ENCODE results near the gene OVOL2.

Gene OVOL2

DNA sequence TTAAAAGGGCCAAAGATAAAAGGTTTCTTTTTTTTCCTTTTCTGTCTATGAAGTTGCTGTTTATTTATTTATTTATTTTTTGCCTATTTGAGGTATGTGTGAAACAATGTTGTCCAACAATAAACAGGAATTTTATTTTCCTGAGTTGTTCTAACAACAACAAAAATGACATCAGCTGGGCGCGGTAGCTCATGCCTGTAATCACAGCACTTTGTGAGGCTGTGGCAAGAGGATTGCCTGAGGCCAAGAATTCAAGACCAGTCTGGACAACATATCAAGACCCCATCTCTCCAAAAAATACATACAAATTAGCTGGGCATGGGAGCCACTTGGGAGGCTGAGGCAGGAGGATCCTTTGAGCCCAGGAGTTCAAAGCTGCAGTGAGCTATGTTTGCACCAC lies 44.8 kb downstream of the OVOL2 start:
- DNase-seq (ENCODE audit: low spot score) = no peak

DNA sequence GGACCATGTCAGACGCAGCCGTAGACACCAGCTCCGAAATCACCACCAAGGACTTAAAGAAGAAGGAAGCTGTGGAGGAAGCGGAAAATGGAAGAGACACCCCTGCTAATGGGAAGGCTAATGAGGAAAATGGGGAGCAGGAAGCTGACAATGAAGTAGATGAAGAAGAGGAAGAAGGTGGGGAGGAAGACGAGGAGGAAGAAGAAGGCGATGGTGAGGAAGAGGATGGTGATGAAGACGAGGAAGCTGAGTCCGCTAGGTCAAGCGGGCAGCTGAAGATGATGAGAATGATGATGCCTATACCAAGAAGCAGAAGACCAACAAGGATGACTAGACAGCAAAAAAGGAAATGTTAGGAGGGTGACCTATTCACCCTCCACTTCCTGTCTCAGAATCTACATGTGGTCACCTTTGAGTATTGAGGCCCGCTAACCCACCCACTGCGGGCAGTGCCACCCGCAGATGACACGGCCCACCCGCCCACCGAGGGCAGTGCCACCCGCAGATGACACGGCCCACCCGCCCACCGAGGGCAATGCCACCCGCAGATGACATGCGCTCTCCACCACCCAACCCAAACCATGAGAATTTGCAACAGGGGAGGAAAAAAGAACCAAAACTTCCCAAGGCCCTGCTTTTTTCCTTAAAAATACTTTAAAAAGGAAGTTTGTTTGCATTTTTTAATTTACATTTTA lies 45.6 kb downstream of the OVOL2 start:
- DNase-seq (ENCODE audit: low spot score) = no peak

DNA sequence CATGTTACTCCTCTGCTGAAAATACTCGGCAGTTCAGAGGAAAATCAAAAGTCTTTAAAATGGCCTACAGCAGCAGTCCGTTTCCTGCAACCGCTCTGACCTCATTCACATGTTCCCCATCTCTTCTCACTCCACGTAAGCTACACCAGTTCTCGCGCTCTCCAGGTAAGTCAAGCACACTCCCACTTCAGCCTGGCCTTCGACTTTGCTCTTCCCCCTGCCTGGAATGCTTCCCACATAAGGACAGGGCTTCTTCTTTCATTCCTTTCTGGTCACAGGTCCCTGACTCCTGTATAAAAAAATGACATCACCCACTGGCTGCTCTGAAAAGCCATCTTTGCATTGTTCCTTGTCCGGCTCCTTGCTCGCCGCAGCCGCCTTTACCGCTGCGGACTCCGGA lies 46.2 kb downstream of the OVOL2 start:
- DNase-seq (ENCODE audit: low spot score) = no peak

DNA sequence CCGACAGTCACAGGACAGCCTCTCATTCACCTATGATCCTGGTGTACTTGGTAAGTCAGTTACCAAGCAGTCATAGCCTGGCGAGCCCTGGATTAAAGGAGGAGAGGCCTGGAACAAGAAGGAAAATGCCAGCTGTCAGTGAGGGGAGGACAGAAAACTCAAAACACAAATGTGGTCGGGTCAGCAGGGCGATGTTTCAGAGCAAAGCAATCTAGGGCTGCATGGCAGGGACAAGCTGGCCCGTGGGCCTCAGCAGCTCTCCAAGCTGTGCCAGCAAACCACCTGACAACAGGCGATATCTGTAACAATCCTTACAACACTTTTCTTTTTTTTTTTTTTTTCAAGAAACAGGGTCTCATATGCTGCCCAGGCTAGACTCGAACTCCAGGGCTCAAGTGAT lies 48.6 kb downstream of the OVOL2 start:
- no peak for DNase-seq (ENCODE audit: low spot score)

DNA sequence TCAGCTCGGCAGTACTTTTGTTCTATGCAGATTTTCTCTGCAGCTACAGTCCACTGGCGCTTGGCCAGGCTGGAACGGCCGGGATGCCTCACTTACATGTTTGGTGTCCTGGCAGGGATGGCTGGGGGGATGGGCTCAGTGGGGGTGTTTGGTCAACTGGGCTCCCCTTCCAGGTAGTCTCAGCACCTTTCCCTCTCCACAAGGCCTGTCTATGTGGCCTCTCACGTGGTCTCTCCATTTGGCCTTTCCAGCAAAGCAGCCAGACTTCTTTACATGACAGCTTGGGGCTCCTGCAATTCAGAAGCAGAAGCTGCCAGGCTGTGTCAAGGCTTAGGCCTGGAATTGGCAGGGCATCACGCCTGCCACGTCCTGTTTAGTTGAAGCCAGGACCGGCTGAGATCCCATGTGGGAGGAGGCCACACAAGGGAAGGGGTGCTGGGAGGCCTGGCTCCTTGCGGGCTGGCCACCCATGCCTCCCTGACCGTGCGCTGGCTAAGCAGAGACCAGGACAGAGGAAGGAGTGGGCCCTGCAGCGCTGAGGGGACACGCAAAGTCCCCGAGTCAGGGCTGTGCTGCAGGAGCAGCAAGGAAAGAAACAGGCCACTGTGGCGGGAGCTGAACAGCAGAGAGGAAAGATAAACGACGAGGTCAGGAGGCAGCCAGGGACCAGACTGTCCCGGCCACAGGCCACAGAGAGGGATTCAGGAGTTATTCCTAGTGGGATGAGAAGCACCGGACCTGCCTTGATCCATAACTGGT lies 50.0 kb downstream of the OVOL2 start:
- DNase-seq (ENCODE audit: low spot score) = no peak

DNA sequence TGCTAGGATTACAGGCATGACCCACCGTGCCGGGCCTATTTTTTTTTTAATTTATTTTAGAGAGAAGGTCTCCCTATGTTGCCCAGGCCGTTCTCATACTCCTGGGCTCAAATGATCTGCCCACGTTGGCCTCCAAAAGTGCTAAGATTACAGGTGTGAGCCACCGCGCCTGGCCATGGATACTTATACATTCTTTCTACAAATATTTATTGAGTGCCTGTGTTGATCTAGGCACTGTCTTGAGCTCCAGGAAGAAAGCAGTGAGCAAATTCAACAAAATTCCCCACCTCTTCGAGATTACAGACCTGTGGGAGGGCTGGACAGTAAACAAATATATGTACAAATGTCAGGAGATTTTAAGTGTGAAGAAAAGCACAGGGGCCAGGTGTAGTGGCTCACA lies 51.0 kb downstream of the OVOL2 start:
- DNase-seq (ENCODE audit: low spot score) = no peak

DNA sequence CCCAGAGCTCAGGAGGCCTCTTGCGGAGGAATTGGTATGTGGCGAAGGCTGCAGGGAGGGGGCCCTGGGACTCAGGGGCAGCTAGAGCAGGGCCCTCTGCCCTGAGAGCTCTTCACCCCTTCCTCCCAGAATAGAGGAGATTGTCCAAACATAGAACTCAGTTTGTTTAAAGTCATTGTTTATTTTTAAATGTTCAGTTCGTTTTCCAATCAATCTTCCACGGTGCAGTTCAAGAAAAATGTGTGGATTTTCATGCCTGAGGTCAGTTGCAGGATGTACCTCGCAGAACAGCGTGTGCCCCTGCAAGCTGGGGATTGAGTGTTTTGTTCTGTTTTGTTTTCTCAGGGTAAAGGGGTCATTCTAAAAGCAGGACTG lies 51.7 kb downstream of the OVOL2 start:
- DNase-seq (ENCODE audit: low spot score) = no peak

DNA sequence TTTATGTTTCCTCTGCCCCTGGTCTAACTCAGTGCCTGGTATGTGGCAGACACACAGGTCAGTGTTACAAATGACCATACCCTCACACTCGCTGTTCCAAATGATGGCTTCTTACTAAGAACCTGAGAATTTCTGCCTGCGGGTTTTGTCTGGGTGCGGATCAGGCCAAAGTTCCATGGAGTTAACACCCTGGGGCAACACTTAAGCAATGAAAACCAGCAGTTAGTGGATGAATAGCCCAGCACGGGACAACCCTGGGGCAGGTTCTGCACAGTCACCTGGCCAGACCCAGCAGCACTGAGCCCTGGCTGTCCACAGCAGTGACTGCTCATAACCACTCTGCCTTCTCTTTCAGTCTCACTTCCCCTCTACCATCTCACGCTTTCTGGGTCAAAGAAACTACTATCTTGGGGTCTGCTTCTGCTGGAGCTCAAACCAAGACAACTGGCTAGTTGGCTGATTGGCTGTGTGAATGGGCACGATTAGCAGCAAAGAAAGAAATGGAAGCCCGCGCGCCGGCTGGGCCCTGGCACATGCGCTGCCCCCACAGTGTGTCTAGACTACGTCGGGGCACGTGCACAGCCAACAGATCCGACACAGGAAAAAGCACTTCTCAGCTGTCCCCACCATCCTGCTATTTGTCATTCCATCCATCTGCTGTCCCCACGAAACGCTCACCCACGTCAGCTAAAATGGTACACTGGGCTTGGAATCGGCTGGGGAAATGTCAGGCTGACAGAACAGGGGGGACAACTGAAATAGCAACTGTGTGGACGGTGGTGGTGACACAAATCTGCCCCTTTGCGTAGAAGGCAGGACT lies 52.3 kb downstream of the OVOL2 start:
- no peak for DNase-seq (ENCODE audit: low spot score)

DNA sequence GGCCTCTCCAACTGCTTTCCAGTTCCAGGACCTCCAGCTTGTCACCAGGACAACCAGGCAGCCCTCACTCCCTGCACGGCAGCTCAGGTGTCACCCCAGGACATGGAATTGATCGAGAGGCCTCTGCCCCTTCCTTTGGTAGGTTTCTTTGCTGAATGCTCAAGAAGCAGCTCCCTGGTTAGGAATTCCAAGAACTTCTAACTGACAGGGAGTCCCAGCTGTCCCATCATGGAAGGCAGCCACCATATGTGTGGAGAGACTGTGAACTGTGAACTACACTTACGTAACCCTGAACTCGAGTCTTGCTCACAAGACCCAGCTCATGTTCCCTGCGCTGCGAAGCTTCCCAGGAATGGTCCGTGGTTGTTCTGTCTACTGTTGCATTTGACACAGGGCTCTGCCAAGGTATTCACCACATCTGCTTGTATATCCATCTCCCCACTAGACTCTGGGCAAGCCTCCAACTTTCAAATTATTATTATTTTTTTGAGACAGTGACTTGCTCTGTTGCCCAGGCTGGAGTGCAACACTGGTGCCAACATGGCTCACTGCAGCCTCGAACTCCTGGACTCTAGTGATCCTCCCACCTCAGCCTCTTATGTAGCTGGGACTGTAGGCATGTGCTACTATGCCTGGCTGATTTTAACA lies 53.2 kb downstream of the OVOL2 start:
- DNase-seq (ENCODE audit: low spot score) = no peak

DNA sequence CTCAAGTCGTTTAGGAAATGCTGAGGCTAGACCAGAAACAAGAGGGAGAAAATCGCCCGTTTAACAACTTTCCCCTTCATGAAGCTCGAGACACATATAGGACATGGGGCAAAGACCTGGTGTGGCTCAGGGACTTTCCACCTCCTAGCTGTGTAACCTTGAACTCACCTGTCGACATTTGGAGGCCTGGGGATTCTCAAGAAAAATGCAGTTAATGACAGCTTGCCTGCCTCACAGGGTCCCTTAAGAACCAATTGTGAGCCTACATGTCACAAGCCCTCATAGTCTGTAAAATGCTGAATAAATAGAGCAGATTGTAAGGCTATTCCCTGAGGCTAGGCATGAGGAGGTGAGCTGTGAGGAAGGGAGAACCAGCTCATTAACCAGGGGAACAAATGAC lies 53.8 kb downstream of the OVOL2 start:
- DNase-seq (ENCODE audit: low spot score) = no peak

DNA sequence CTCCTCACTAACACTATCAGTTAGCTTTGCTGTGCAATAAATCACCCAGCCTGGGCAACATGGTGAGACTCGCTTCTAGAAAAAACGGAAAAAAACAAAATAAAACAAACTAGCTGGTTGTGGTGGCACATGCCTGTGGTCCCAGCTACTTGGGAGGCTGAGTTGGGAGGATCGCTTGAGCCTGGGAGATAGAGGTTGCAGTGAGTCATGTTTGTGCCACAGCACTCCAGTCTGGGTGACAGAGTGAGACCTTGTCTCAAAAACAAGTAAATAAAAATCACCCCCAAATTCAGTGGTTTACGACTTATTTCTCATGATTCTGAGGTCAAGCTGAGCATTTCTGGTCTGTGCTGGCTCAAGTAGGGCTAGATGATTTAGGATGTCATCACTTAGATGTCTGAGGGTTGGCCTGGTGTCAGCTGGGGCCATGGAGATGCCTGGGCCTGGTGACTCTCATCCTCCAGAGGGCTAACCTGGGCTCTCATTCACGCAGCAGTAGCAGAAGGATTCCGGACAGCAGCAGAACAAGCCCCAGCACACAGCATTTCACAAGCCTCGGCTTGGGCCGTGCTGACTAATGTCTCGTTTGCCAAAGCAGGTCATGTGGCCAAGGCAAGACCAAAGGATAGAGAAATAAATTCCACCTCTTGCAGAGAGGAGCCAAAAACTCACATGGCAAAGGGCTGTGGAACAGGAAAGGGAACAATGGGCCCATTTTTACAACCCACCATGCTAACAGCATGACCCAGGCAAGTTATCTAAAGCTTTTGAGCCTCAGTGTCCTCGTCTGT lies 56.4 kb downstream of the OVOL2 start:
- DNase-seq (ENCODE audit: low spot score) = peak; percentile 91

DNA sequence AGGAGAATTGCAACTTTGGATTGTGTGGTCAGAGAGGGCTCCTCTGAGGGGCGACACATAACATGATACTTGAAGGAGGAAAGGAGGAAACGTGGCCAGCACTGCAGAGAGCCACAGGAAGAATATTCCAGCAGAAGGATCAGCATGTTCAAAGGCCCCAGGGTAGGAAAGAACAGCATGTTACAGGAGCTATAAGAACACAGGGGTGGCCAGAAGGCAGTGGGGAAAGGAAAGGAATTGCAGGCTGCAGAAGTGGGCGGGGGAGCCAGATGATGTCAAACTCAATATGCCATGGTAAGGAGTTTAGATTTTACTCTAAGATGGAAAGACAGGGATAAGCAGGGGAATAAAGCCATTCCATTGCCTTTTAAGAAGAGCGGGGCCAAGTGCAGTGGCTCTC lies 58.1 kb downstream of the OVOL2 start:
- no peak for DNase-seq (ENCODE audit: low spot score)

DNA sequence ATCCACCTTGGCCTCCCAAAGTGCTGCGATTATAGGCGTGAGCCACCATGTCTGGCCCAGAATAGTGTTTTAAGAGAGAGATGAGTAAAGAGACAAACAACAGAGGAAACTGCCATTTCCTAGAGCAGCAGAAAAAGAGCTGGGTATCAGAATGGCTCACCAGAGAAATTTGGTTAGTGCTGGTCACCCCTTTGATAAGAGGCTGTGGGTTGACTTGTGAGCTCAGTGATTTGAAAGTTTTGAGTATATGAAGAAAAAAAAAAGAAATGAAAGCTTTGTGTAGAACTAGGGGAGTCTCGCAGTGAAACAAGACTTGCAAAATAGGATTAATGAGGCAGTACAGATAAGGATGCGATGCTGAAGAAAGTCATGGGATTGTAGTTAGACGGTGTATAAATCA lies 59.3 kb downstream of the OVOL2 start:
- DNase-seq (ENCODE audit: low spot score) = no peak

DNA sequence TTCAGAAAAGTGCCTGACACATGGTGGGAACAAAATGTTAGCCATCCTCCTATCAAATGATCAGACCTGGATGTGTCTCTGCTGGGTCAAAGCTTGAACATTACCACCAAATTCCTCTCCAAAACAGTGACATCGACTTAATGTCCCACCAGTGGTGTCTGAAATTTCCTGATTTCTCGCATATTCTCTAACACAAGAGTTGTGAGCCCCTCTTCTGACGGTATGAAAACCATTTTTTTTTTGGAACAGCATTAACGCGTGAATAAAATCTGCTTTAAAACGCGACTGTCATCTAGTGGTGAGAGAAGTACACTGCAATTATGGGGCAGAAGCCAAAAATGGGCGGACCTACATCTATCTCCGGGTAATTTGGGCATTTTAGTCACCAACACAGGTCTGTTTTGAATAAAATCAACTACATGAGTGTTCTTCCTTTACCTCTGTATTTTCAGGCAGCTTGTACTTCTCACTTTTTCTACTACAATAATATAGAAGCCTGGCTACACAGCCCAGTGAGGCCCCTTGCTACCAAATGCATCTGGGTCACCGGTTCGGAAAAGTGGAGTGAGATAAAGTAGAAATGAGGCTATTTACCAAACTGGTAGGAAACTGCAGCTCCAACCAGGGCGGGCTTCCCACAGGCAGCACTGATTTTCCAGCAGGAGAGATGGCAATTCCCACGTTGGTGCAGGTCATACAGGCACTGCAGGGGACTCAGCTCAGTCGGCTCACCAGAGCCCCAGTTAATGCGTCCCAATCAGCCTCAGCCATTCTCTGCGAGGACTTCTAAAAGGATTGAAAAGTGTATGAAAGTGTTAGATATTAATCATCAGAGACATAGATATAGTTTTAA lies 61.5 kb downstream of the OVOL2 start:
- peak; percentile 77 for DNase-seq (ENCODE audit: low spot score)

DNA sequence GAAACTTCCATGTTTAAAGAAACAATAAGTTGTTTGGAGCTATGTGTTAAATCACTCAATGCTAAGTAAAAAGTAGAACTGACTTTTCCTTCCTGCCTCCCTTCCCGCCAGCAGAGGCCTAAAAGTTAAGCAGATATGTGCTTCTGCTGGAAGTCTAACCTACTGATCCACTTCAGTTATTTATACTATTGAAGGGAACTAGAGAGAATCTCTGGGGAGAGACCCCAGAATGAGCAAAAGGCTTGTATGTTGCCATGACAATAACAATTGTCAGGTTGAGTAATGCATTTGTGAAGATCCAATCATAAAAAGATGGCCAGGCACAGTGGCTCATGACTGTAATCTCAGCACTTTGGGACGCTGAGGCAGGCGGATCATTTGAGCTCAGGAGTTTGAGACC lies 64.2 kb downstream of the OVOL2 start:
- DNase-seq (ENCODE audit: low spot score) = no peak

DNA sequence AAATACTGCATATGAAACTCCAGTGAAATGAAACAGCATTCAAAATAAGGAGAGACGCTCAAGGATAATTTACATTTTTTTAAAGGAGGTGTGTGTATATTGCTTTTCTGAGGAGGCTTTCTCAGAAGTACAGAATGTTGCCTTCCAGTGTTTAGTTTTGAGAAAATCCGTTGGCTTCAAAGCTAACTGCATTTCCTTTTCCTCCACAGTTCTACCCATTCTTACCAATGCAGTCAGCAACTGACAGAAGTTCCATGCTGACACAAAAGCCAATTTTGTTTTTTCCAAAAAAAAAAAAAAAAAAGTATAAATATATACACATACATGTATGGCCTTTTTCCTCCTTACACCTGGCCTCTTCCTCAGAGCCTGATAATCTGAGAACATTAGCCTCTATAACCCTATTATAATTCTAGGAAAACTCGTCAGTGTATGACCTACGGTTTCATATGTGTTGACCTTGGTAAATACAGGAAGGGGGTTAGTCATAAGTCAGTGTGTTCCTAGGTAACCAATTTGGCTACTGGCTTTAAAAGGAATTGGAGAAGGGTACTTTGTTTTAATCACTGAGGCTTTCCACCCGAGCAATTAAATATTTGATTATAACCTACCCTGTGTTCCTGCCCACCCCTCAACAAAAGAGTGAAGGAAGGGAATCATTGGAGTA lies 64.7 kb downstream of the OVOL2 start:
- DNase-seq (ENCODE audit: low spot score) = no peak

DNA sequence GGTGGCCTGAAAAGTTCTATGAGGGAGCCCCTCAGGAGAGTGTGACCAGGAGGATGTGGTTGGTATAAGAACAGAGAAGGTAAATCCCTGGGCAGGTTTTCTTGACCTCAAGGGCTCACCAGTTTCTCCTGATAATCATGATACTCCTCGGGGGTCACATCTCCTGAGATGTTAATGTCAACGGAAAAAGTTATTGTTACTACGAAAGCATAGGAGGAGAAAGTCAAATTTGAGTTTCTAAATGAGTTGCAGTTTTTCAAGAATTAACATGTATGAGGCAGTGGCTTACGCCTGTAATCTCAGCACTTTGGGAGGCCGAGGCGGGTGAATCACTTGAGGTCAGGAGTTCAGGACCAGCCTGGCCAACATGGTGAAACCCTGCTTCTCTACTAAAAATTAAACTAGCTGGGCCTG lies 65.5 kb downstream of the OVOL2 start:
- no peak for DNase-seq (ENCODE audit: low spot score)

DNA sequence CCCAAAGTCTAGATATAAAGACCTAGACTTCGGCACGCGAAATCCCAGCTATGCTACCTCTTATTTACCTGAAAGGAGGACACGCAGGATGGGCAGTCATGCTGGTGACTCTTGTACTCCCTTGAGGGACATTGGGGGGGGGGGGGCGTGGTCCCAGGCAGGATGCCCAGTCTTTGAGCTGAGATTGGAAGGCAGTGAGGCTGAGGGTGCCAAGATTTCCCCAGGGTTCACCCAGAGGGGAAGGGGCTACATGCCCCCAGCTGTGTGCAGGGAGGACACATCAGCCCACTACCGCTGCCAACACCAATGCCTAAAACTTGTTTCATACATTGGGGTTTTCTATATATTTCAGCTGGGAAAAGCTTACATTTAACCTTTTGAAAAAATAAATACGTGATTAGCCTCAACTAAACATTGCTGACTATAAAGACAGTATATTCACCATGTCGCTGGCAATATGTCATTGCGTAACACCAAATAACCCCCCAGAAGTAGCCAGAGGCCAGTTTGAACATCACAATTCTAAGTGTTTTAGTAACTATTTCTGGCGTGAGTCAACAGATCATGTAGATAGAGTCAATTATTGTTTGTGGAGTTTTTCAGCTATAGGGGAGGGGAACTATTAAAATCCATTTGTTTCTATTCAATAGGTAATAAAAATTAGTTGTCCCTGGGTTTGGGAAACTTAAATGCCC lies 67.3 kb downstream of the OVOL2 start:
- DNase-seq (ENCODE audit: low spot score) = no peak

DNA sequence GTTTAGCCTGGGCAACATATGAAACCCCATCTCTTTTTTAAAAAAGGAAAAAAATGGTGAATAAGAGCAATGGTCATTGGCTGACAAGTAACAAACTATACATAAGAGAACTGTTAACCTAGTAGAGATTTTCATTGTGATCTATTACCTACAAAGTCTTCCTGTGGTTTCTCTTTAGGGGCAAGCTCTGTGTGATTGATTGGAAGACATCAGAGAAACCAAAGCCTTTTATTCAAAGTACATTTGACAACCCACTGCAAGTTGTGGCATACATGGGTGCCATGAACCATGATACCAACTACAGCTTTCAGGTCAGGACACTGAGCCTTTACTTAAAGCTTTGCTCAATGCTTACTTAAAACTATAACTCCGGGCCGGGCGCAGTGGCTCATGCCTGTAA lies 69.7 kb downstream of the OVOL2 start:
- no peak for DNase-seq (ENCODE audit: low spot score)

Data from AG08395 (cell line).